BJ (cell line): ENCODE results near the gene KMT5C. TPM values are rescaled to one million over a fixed set of nuclear protein-coding genes. Genes with fewer than 3 reads are reported as not detected.

Experiments used
- CTCF ChIA-PET: fragments of 350-600 bp; formaldehyde crosslinking; extraction: SDS; loops from one replicate; lab custom pipeline; 2021; ENCODE audit warnings: antibody characterized with exemption, inconsistent platforms; lab: Yijun Ruan, JAX
- POLR2A ChIA-PET: fragments of 300-600 bp; sonication (Branson Sonifier 250); formaldehyde crosslinking; extraction: SDS; loops from one replicate; lab custom pipeline; 2021; ENCODE audit warnings: antibody characterized with exemption; lab: Charles Lee
- DNase-seq: peaks from one replicate; pipeline ENCODE4 v3.0.0-alpha.2; 2011; ENCODE audit warnings: low read depth
- H3K27me3 ChIP-seq: 2 replicates; pipeline ENCODE4 v1.6.0; 2011; ENCODE audit warnings: low read length; ENCODE audit not compliant: control insufficient read depth, insufficient read depth
- H3K36me3 ChIP-seq: 2 replicates; pipeline ENCODE4 v1.5.1; 2011; ENCODE audit warnings: low read length; ENCODE audit not compliant: control insufficient read depth, insufficient read depth
- H3K4me3 ChIP-seq: 2 replicates; pipeline ENCODE4 v1.5.1; 2011; ENCODE audit warnings: low read depth, mild to moderate bottlenecking, control low read depth, low read length
- polyA plus RNA-seq: library from polyadenylated mRNA; depleted of rRNA; stranded (reverse); fragments of >200 nt; gene quantifications from 2 replicates; pipeline ENCODE4 v1.2.3, GENCODE V29; 2011
- TF ChIP-seq, protein P1 (sequence below): IDR thresholded peaks from 2 replicates; pipeline ENCODE4 v1.5.1; 2011; ENCODE audit warnings: low read depth, mild to moderate bottlenecking, control low read depth, inconsistent platforms, low read length, moderate library complexity; ENCODE audit not compliant: insufficient read depth

The KMT5C gene
- polyA plus RNA-seq, 1 experiment: 6.4 TPM

DNA sequence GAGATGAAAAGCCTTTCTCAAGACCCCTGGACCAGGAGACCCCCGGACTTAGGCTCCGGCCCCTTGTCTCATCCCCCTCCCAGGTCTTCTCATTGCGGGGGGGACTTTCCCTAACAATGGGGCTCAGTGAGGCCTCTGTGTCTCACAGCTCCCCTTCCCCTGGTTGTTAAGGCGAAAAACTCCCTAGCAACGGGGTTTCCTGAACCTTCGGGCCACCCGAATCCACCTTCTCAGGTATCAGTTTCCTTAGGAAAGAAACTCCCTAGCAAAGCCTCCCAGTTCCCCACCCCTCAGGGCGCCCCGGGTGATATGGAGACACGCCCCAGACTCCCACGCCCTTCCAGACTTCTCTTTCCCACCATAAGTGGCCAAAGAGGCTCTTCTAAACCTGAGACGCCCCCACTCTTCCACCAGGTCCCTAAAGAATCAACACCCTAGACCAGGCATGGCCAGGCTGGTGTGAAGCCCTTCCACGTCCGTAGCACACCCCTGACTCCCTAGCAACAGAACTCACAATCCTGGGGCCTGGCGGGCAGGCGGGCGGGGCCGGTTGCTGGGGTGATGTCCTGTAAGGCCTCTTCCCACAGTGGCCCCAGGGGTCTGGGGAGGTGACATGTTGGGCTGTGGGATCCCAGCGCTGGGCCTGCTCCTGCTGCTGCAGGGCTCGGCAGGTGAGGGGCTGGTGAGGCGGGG, 36.7 kb downstream of the KMT5C start, which contains the start of gene TMEM190:
Gene TMEM190, plus strand, starts transcription at position 586 of the 693 bp plus-strand sequence. Its CDS starts 28 bp downstream, at position 614.
- Histone ChIP-seq H3K27me3 (no peaks in the 10 kb centered on the region), H3K4me3 (no peak within 1 kb of the TSS), H3K36me3 (no peaks in the 10 kb centered on the region; the same call in 1 of the 2 replicates)
- DNase-seq: no peak
- TF ChIP-seq, protein P1, sequence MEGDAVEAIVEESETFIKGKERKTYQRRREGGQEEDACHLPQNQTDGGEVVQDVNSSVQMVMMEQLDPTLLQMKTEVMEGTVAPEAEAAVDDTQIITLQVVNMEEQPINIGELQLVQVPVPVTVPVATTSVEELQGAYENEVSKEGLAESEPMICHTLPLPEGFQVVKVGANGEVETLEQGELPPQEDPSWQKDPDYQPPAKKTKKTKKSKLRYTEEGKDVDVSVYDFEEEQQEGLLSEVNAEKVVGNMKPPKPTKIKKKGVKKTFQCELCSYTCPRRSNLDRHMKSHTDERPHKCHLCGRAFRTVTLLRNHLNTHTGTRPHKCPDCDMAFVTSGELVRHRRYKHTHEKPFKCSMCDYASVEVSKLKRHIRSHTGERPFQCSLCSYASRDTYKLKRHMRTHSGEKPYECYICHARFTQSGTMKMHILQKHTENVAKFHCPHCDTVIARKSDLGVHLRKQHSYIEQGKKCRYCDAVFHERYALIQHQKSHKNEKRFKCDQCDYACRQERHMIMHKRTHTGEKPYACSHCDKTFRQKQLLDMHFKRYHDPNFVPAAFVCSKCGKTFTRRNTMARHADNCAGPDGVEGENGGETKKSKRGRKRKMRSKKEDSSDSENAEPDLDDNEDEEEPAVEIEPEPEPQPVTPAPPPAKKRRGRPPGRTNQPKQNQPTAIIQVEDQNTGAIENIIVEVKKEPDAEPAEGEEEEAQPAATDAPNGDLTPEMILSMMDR: no peak
- CTCF ChIA-PET: interaction anchor here (1.2 to 2.7 kb wide), 2 partner anchors 8 to 75 kb away, joined by 3 to 8 read pairs; partner anchors contain the start of gene TMEM238
- POLR2A ChIA-PET: no interaction called here

DNA sequence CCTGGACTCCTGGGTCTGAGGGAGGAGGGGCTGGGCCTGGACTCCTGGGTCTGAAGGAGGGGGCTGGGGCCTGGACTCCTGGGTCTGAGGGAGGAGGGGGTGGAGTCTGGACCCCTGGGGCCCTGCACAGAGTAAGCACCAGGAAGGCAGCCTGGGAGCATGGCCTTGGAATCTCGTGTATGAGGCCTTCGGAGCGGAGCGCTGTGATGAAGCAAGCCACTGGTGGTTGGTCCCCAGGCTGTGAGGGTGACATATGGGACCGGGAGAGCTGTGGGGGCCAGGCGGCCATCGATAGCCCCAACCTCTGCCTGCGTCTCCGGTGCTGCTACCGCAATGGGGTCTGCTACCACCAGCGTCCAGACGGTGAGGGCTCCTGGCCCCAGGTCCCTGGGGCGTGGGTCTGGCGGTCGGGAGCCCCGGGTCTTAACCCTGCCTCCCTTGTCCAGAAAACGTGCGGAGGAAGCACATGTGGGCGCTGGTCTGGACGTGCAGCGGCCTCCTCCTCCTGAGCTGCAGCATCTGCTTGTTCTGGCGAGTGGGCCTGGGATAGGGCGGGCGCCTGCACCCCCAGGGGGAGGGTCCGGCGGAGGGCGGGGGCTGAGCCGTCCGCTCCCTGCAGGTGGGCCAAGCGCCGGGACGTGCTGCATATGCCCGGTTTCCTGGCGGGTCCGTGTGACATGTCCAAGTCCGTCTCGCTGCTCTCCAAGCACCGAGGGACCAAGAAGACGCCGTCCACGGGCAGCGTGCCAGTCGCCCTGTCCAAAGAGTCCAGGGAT, 37.9 kb downstream of the KMT5C start:
- TF ChIP-seq, protein P1: no peak
- ChIA-PET POLR2A (no interaction called here), CTCF (interaction anchor here (1.2 kb wide), 1 partner anchor 76 kb away, joined by 3 read pairs; no protein-coding TSS in a partner anchor)
- Histone ChIP-seq H3K4me3 (no peak overlapping the region), H3K36me3 (no peaks in the 10 kb centered on the region; the same call in 1 of the 2 replicates), H3K27me3 (no peaks in the 10 kb centered on the region)
- no peak for DNase-seq

- TF ChIP-seq, protein P1: no peak
- POLR2A ChIA-PET: no interaction called here
- H3K4me3 ChIP-seq: no peak overlapping the region
- CTCF ChIA-PET: no interaction called here
- H3K27me3 ChIP-seq: no peaks in the 10 kb centered on the region
- DNase-seq: no peak
- no peaks in the 10 kb centered on the region for H3K36me3 ChIP-seq
These were observed 39.5 kb downstream of the KMT5C start for GRCh38 chr19:55379174-55379573.

DNA sequence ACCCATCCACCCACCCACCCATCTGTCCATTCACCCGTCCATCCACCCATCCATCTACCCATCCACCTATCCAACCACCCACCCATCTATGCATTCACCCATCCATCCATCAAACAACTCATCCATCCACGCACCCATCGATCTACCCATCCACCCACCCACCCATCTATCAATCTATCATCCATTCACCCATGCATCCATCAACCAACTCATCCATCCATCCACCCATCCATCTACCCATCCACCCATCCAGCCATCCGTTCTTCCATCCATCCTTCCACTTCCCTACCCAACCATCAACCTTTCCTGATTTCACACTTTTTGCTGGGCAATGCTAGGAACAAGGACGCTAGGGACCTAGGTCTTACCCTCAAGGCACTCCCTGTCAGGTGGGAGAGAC, 42.3 kb downstream of the KMT5C start:
- ChIA-PET CTCF (interaction anchor here (3.2 kb wide), 1 partner anchor 80 kb away, joined by 35 read pairs; no protein-coding TSS in a partner anchor), POLR2A (no interaction called here)
- Histone ChIP-seq H3K4me3 (no peak overlapping the region), H3K27me3 (no peaks in the 10 kb centered on the region), H3K36me3 (peaks cover 6% of the 10 kb centered on the region)
- no peak for DNase-seq
- TF ChIP-seq, protein P1: no peak

DNA sequence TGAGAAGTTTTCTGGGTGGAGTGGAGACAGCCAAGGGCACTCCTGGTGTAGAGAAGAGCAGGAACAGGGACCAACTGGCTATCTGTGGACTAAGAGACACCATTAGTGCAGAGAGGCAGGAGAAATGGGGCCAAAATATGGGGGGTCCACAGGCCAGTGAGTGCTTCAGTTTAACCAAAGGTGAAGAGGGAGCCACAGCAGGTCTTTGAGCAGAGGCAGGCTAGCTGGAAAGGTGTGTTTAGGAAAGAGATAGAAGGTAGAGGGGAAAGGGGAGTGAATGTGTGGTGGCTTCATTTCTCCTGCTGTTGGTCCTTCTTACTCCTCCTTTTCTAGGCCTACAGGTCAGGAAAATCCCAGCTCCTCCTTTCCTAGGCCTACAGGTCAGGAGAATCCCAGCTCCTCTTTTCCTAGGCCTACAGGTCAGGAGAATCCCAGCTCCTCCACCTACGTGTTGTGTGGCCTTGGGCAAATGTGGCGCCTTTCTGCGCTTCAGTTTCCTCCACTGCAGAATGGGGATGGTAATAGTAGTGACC, 42.9 kb downstream of the KMT5C start:
- no peak overlapping the region for H3K4me3 ChIP-seq
- ChIA-PET POLR2A (no interaction called here), CTCF (interaction anchor here (1.0 to 3.2 kb wide), 6 partner anchors 10 to 242 kb away, joined by 3 to 35 read pairs (median 6); no protein-coding TSS in a partner anchor)
- TF ChIP-seq, protein P1: no peak
- DNase-seq: no peak
- peaks cover 11% of the 10 kb centered on the region for H3K36me3 ChIP-seq
- H3K27me3 ChIP-seq: no peaks in the 10 kb centered on the region
